ENCODE data around the gene ELP2.
"Not testable (repeated sequence)": the region's sequence is repeated elsewhere in the genome, so short reads cannot be mapped to it uniquely, and the experiment has no call there.

ELP2 gene, protein sequence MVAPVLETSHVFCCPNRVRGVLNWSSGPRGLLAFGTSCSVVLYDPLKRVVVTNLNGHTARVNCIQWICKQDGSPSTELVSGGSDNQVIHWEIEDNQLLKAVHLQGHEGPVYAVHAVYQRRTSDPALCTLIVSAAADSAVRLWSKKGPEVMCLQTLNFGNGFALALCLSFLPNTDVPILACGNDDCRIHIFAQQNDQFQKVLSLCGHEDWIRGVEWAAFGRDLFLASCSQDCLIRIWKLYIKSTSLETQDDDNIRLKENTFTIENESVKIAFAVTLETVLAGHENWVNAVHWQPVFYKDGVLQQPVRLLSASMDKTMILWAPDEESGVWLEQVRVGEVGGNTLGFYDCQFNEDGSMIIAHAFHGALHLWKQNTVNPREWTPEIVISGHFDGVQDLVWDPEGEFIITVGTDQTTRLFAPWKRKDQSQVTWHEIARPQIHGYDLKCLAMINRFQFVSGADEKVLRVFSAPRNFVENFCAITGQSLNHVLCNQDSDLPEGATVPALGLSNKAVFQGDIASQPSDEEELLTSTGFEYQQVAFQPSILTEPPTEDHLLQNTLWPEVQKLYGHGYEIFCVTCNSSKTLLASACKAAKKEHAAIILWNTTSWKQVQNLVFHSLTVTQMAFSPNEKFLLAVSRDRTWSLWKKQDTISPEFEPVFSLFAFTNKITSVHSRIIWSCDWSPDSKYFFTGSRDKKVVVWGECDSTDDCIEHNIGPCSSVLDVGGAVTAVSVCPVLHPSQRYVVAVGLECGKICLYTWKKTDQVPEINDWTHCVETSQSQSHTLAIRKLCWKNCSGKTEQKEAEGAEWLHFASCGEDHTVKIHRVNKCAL

DNA sequence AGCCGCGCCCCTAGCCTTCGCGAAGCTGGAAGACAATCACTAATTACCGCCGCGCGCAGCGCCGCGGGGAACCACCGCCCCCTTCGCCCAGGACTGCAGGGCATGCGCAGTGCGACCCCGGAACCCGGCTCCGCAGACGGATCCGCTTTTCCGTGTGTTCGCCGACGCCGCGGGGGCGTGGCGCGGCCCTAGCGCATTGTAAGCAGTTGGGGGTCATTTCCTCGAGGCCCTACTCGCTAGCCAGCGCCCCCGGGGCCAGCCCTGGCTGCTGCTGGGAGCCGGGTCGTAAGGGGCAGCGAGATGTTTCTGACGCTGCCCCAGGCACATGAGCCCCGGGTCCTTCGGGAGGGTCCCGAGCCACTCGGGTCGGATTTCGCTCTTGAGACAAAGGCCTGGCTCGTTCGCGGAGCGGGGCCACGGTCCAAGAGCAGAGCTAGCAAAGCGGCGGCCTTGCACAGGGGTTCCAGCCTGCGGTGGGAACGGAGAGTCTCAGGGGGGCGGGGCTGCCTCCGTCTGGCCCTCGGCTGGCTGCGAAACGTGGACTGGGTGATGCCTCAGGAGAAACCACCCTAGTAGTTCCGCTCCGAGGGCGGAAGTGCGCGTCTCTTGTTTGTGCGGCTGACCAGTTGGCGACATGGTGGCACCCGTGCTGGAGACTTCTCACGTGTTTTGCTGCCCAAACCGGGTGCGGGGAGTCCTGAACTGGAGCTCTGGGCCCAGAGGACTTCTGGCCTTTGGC is at the start of gene ELP2, which contains the start of gene SLC39A6:
ELP2 (plus strand) TSS at position 600 of the 739 bp plus-strand sequence; CDS start at position 635, 35 bp downstream.
SLC39A6 (minus strand) TSS at position 41 of the 739 bp plus-strand sequence. CDS start 2,333 bp downstream, outside the sequence.
- peak; percentile 97 for DNase-seq

DNA sequence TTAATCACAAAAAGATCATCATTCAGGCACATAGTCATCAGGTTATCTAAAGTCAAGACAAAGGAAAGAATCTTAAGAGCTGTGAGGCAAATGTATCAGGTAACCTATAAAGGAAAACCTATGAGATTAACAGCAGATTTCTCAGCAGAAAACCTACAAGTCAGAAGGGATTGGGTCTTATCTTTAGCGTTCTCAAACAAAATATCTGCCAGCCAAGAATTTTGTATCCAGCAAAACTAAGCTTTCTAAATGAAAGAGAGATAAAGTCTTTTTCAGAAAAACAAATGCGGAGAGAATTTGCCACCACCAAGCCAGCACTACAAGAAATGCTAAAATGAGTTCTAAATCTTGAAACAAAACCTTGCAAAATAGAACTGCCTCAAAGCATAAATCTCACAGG is 48.6 kb upstream of the ELP2 start:
- not testable (repeated sequence) for DNase-seq

DNA sequence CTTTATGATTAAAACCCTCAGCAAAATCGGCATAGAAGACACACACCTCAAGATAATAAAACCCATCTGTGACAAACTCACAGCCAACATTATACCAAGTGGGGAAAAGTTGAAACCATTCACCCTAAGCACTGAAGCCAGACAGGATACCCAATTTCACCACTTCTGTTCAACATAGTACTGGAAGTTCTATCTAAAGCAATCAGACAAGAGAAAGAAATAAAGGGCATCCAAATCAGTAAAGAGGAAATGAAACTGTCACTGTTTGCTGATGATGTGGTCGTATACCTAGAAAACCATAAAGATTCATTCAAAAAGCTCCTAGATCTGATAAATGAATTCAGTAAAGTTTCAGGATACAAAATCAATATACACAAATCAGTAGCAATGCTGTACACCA is 46.0 kb upstream of the ELP2 start:
- no peak for DNase-seq

GRCh38 chr18:36085195-36085594 is 44.5 kb upstream of the ELP2 start:
- no peak for DNase-seq

DNA sequence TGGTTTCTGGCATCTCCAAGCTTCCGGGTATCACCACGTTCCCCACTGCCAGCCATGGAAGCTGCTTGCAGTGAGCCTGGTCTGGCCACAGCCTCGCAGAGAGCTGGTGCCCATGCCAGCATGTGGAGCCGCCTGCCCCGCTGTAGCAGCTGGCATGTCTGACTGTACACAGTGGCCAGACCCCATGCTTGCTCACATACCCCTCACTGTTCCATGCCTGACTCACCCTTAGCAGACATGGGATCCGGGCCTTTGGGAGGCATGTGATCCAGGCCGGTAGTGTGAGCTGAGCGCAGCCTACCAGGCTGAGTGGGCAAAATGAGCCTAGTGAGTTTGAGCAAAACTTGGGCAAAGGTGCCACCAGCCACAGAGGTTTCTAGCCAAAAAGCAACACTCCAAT is 43.5 kb upstream of the ELP2 start:
- DNase-seq: no peak

DNA sequence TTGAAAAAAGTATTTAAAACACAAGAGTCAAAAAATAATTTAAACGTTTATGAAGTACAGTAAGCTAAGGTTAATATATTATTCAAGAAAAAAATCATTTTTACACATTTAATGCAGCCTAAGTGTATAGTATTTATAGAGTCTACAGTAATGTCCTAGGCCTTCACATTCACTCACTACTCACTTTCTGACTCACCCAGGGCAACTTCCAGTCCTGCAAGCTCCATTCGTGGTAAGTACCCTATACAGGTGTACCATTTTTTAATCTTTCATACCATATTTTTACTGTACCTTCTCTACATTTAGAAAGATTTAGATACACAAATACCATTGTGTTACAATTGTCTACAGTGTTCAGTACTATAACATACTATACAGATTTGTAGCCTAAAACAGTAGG is 41.4 kb upstream of the ELP2 start:
- DNase-seq: no peak

- no peak for DNase-seq
Measured at GRCh38 chr18:36089001-36089400, 40.7 kb upstream of the ELP2 start.

GRCh38 chr18:36092116-36092515 is 37.6 kb upstream of the ELP2 start:
- not testable (repeated sequence) for DNase-seq

DNA sequence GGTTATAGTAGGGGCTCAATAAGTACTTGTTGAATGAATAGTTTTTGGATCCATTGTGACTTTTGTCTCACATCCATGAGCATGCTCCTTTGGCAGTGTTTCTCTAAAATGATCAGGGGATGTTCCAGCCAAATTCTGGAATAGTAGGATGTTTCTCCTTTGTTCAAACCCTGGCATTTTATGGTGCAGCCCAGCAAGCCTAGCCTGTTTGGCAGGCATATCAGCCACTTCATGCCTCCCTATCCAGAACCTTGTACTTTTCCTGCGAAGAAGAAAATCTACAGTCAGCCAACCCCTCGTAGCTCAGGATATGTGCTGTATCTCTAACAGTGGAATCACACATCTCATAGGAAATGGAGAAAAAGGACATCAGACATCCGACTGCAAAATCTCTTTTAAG is 35.3 kb upstream of the ELP2 start:
- no peak for DNase-seq

GRCh38 chr18:36095936-36096519 is 33.7 kb upstream of the ELP2 start:
- DNase-seq: peak; percentile 3

- DNase-seq: no peak
Measured at GRCh38 chr18:36096955-36097354, 32.7 kb upstream of the ELP2 start.

DNA sequence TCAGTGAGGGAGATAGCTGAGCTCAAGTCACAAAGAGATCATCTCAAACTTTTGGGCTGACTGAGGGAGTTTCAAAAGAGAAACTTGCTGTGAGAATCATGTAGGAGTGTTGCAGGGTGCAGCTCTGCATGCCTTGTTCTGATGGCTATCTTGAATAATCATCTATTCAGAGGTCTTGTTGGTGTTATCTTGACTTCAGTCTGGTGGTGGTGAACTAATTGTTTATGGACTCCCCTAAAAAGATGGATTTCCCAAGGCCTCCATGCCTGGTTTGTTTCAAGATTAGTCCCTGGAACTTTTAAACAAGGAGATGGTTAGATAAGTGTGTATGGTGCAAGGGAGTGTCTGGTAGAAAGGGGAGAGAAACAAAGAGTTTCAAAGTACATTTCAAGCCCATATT is 30.4 kb upstream of the ELP2 start:
- DNase-seq: no peak

GRCh38 chr18:36101943-36102342 is 27.8 kb upstream of the ELP2 start:
- no peak for DNase-seq

DNA sequence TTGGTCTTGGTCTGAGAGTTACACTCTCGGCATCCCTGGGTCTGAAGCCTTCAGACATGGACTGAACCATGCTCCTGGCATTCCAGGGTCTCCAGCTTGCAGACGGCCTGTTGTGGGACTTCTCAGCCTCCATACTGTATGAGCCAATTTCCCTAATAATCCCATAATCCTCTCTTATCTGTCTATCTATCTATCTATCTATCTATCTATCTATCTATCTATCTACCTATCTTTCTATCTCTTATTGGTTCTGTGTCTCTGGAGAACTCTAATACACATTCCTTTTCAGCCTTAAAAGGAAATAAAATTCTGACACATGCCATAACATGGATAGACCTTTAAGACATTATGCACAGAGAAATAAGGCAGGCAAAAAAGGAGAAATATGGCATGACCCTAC is 24.9 kb upstream of the ELP2 start:
- no peak for DNase-seq

DNA sequence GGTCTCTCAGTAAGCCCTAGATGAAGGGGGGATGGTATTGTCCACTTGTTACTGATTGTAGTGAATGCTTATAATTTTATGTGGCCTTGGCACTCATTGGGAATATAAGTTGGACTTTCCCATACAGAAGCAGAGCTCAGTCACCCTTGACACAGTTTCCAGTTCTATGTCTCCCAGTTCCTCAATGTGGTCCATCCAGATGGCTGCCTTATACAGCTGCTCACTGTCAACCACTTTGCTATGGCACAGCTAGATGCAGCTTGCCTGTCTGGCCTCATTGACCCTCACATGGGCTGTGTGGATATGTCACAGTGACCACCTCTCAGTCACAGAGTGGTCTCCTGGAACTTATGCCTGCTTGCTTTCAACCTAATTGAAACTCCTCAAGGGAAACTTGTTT is 22.2 kb upstream of the ELP2 start:
- no peak for DNase-seq

- DNase-seq: no peak
Measured at GRCh38 chr18:36108196-36108595, 21.5 kb upstream of the ELP2 start.

- DNase-seq: no peak
Measured at GRCh38 chr18:36108601-36109000, 21.1 kb upstream of the ELP2 start.

DNA sequence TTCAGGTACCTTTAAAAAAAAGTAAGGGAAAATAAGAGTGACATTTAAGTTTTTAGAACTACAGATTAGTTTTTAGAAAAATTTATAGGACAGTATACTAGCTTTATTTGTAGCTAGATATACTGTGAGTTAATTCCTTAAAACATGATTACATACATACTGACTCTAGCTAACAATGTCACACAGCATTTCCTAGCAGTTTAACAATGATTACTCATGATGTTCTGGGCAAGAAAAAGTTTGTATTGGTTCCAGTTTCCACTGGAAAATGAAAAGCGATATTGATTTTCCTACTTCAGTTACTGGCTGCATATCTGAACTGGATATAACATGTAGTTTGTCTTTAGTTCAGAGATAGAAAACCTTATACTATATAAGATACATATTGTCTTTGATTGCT is 20.0 kb upstream of the ELP2 start:
- no peak for DNase-seq

DNA sequence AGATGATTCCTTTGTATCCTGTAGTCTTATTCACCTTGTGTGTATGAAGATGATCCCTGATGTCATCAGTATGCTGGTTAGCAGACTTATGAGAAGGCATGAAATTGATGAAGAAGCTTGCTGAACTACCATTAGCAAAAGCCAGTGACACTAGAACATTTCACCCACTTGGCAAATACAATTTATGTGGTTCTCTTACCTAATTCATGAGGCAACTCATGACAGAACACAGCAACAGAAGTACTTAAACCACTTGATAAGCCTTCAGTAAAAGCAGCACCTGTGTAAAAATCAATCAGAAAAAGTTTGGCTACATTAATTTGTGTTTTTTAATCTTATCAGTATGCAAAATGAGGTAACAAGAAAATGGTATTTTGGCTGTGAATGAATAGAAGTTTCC is 17.4 kb upstream of the ELP2 start:
- no peak for DNase-seq

GRCh38 chr18:36114251-36114650 is 15.4 kb upstream of the ELP2 start:
- no peak for DNase-seq

DNA sequence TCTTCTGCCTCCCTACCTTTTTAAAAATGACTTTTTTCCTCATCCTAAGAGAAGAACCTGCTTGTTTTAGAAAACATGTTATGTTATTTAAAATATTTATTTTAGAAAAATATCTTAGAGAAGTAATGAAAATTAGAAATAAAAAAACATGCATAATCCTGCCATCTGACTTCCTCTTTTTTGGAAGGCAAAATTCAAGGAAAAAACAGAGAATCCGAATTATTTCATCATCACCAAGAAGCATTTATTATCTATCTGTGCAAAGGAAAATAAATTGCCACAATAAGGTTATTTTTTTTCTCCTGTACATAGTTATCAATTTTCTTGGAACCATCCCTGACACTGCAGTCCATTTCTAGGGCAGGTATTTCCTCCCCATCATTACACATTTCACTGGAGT is 15.0 kb upstream of the ELP2 start:
- DNase-seq: no peak

DNA sequence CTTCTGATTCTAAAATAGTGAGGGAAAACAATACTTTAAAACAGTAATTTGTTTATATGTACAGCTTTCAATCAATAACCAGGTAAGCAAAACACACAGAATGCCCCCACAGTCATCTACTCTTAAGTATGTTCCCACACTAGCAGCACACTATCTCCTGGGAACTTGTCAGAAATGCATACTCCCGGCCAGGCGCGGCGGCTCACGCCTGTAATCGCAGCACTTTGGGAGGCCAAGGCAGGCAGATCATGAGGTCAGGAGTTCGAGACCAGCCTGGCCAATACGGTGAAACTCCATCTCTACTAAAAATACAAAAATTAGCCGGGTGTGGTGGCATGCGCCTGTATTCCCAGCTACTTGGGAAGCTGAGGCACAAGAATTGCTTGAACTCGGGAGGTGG is 12.9 kb upstream of the ELP2 start:
- DNase-seq: not testable (repeated sequence)

DNA sequence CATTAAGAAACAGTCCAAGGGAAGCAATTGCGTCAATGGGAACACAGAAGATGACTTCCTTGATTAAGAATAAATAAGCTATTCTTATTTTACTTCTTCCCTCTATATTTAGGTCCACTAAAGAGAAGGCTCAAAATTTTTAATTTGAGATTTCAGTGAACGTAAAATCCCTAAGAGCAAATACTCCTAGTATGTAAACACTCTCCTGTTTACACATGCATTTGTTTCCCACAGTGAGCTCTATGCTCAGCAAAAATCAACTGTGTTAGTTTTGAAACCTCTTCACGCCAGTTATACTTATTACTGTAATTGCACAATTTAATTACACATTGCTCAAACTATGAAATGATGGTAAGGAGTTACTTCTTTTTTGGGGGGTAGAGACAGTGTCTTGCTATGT is 9.4 kb upstream of the ELP2 start:
- DNase-seq: no peak
